GM12878 (cell line): Measurements from ENCODE around the gene SSR1. TPM values are rescaled to one million over a fixed set of nuclear protein-coding genes. Genes with fewer than 3 reads are reported as not detected.

Experiments
- ATAC-seq: fragments of 200-7000 bp; cut with Tn5 transposase; 3 replicates; pipeline ENCODE4 v1.9.1; 2020; ENCODE audit warnings: mild to moderate bottlenecking, moderate library complexity
- BruUV-seq: library from RNA; stranded (reverse); fragments of 400-500 nt; replicated peaks from 2 replicates; lab custom pipeline; 2021; lab: Mats Ljungman, UMichigan
- CTCF ChIA-PET: fragments of 300-600 bp; sonication (Branson Sonifier 250); formaldehyde crosslinking; extraction: SDS; loops from one replicate; lab custom pipeline; 2021; ENCODE audit warnings: inconsistent platforms; lab: Yijun Ruan, JAX
- POLR2A ChIA-PET: fragments of 350-600 bp; formaldehyde crosslinking; extraction: SDS; loops from one replicate; lab custom pipeline; 2021; ENCODE audit warnings: inconsistent platforms; lab: Charles Lee
- RAD21 ChIA-PET: fragments of 300-600 bp; sonication (Branson Sonifier 250); formaldehyde crosslinking; loops from one replicate; lab custom pipeline; 2023; ENCODE audit warnings: antibody characterized with exemption; ENCODE audit not compliant: unreplicated experiment; lab: Charles Lee
- SMC1A ChIA-PET: fragments of 300-600 bp; sonication (Branson Sonifier 250); formaldehyde crosslinking; loops from one replicate; lab custom pipeline; 2023; ENCODE audit not compliant: unreplicated experiment, uncharacterized antibody; lab: Charles Lee
- DNase-seq: peaks from one replicate; pipeline ENCODE4 v3.0.0-alpha.2; 2011; ENCODE audit warnings: low read depth, low spot score
- FAIRE-seq: peaks from 3 replicates; lab custom pipeline; 2011; peaks lifted over from hg19 to GRCh38; lab: Jason Lieb, UNC
- H2AFZ ChIP-seq: 2 replicates; pipeline ENCODE4 v1.6.0; 2011; ENCODE audit warnings: low read depth, low read length, control low read depth; ENCODE audit not compliant: control insufficient read depth
- H3K27ac ChIP-seq: 2 replicates; pipeline ENCODE4 v1.5.1; 2011; ENCODE audit warnings: control low read depth; ENCODE audit not compliant: control insufficient read depth, insufficient read depth
- H3K27me3 ChIP-seq, 2 experiments: replicated peaks in 1 of 2; 2 replicates each; pipeline versions ENCODE4 v1.6.0 to v1.6.1; 2011; ENCODE audit warnings: low read length in 1 of 2; ENCODE audit not compliant: control insufficient read depth in 2 of 2, insufficient read depth in 2 of 2
- H3K36me3 ChIP-seq, 2 experiments: 2 replicates each; pipeline ENCODE4 v1.5.1; 2011; ENCODE audit warnings: low read length in 1 of 2; ENCODE audit not compliant: control insufficient read depth in 2 of 2, insufficient read depth in 2 of 2
- H3K4me1 ChIP-seq: 2 replicates; pipeline ENCODE4 v1.6.1; 2011; ENCODE audit warnings: mild to moderate bottlenecking, low read length, moderate library complexity, mixed read lengths; ENCODE audit not compliant: control insufficient read depth, insufficient read depth
- H3K4me2 ChIP-seq: 2 replicates; pipeline ENCODE4 v1.6.0; 2011; ENCODE audit warnings: control low read depth; ENCODE audit not compliant: control insufficient read depth, insufficient read depth
- H3K4me3 ChIP-seq: fragments of 200-600 bp; sonication (generic); 2 replicates; pipeline ENCODE4 v1.5.1; 2016
- H3K79me2 ChIP-seq: 2 replicates; pipeline ENCODE4 v1.6.0; 2011; ENCODE audit warnings: low read length; ENCODE audit not compliant: control insufficient read depth, insufficient read depth
- H3K9ac ChIP-seq: 2 replicates; pipeline ENCODE4 v1.8.0; 2011; ENCODE audit warnings: low read length, control low read depth, mixed read lengths; ENCODE audit not compliant: control insufficient read depth, insufficient read depth
- H3K9me3 ChIP-seq: replicated peaks from 3 replicates; pipeline ENCODE4 v1.5.1; 2011; ENCODE audit warnings: mild to moderate bottlenecking, low read length; ENCODE audit not compliant: control insufficient read depth, insufficient read depth
- H4K20me1 ChIP-seq: 2 replicates; pipeline ENCODE4 v1.6.0; 2011; ENCODE audit not compliant: control insufficient read depth, insufficient read depth
- BRCA1 ChIP-seq: IDR thresholded peaks from 2 replicates; pipeline ENCODE4 v1.6.1; 2011; ENCODE audit warnings: low read depth, low read length, improper control_type of control experiment
- EGR1 ChIP-seq, 2 experiments: IDR thresholded peaks; 1 replicate in 1 of 2; 2 replicates in 1 of 2; pipeline ENCODE4 v1.6.1; 2011 to 2012; ENCODE audit warnings: low read depth in 2 of 2, low read length in 2 of 2, borderline replicate concordance in 1 of 2, mild to moderate bottlenecking in 1 of 2, moderate library complexity in 1 of 2
- FOXK2 ChIP-seq: fragments of 450-650 bp; IDR thresholded peaks from 2 replicates; pipeline ENCODE4 v1.6.1; 2017; ENCODE audit warnings: mild to moderate bottlenecking, moderate library complexity
- IKZF1 ChIP-seq: fragments of 450-650 bp; conservative IDR thresholded peaks from 2 replicates; pipeline ENCODE4 v1.6.1; 2017; ENCODE audit warnings: antibody characterized with exemption, mild to moderate bottlenecking
- IRF4 ChIP-seq: IDR thresholded peaks from 2 replicates; pipeline ENCODE4 v1.6.1; 2011; ENCODE audit warnings: low read depth, low read length
- POLR2A ChIP-seq: IDR thresholded peaks from 2 replicates; pipeline ENCODE4 v1.6.1; 2011; ENCODE audit warnings: low read depth, mild to moderate bottlenecking, low read length
- RB1 ChIP-seq: fragments of 450-650 bp; formaldehyde crosslinking; IDR thresholded peaks from 2 replicates; pipeline ENCODE4 v1.6.1; 2017; ENCODE audit warnings: mild to moderate bottlenecking, borderline replicate concordance
- YBX1 ChIP-seq: fragments of 450-650 bp; IDR thresholded peaks from 2 replicates; pipeline ENCODE4 v1.6.1; 2016; ENCODE audit warnings: antibody characterized with exemption
- ZNF384 ChIP-seq: IDR thresholded peaks from 2 replicates; pipeline ENCODE4 v1.6.1; 2012; ENCODE audit warnings: low read depth, mild to moderate bottlenecking, low read length, improper control_type of control experiment, borderline replicate concordance
- WGBS: methylation state at CpG from one replicate; pipeline ENCODE4 v1.1.6; 2016; ENCODE audit warnings: low lambda C conversion rate; ENCODE audit not compliant: insufficient replicate concordance, insufficient coverage; ENCODE audit errors: missing lambda C conversion rate; 5-methylcytosine and 5-hydroxymethylcytosine counted together
- in situ Hi-C: fragments of 300-500 bp; cut with MboI; formaldehyde crosslinking; loops from 9 replicates; pipeline ENCODE4 v1.14.3; 2018; ENCODE audit warnings: mixed read lengths
- intact Hi-C: fragments of 100-400 bp; cut with micrococcal nuclease; formaldehyde crosslinking; loops from one replicate; pipeline ENCODE4 v1.14.2; 2022; ENCODE audit not compliant: unreplicated experiment
- polyA plus RNA-seq, 11 experiments: library from polyadenylated mRNA; depleted of rRNA in 4 of 11; unstranded in 6 of 11; stranded (reverse) in 5 of 11; fragments of >200 nt; fragmentation: Nextera tagmentation in 4 of 11; fragmentation: Illumina TruSeq in 1 of 11; extraction: Ambion mirVana in 4 of 11; extraction: Trizol in 1 of 11; gene quantifications; 1 replicate in 1 of 11; 2 replicates in 10 of 11; pipeline versions ENCODE4 v1.2.1 to v1.2.3, GENCODE V29; 2011 to 2016; ENCODE audit warnings: inconsistent platforms in 2 of 11, missing spikeins in 2 of 11, low read depth in 1 of 11
- total RNA-seq, 4 experiments: library from RNA; depleted of rRNA in 3 of 4; stranded (reverse); fragments of >200 nt in 3 of 4; fragmentation: Illumina TruSeq in 1 of 4; extraction: Trizol in 1 of 4; gene quantifications; 2 replicates each; pipeline versions ENCODE4 v1.2.1 to v1.2.3, GENCODE V29; 2013 to 2021
- TF ChIP-seq, protein P1 (sequence below): fragments of 450-650 bp; IDR thresholded peaks from 2 replicates; pipeline ENCODE4 v1.6.1; 2017; ENCODE audit warnings: mild to moderate bottlenecking, low read depth, inconsistent platforms; ENCODE audit not compliant: poor library complexity, severe bottlenecking

The SSR1 gene
- total and polyA plus RNA-seq, 10 of the 15 experiments (the other 5 are each of a cell fraction or from before 2014, with no cell fraction given): 42.0 to 209 (median 128) TPM

DNA sequence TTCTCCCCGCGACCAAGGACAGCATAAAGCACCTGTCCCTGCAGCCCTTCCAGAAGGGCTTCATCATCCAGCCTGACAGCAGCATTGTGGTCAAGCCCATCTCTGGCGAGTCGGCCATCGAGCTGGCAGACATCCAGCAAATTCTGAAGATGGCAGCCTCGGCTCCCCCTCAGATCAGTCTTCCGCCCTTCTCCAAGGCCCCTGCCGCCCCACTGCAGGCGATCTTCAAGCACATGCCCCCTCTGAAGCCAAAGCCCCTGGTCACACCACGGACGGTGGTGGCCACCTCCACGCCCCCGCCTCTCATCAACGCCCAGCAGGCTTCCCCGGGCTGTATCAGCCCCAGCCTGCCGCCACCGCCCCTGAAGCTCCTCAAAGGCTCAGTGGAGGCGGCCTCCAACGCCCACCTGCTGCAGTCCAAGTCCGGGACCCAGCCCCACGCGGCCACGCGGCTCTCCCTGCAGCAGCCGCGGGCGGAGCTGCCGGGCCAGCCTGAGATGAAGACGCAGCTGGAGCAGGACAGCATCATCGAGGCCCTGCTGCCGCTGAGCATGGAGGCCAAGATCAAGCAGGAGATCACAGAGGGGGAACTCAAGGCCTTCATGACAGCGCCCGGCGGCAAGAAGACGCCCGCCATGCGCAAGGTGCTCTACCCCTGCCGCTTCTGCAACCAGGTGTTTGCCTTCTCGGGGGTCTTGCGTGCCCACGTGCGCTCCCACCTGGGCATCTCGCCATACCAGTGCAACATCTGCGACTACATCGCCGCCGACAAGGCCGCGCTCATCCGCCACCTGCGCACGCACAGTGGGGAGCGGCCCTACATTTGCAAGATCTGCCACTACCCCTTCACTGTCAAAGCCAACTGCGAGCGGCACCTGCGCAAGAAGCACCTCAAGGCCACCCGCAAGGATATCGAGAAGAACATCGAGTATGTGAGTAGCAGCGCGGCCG is 83.3 kb downstream of the SSR1 start:
- ATAC-seq (no peak), DNase-seq (no peak), FAIRE-seq (no peak)
- intact Hi-C loops: no loop called here
- H3K36me3 ChIP-seq: peaks cover 38 to 40% of the 10 kb centered on the region in 2 experiments
- peaks cover 13% of the 10 kb centered on the region for H3K79me2 ChIP-seq
- H3K9ac ChIP-seq: no peak overlapping the region
- H4K20me1 ChIP-seq: no peaks in the 10 kb centered on the region
- no peaks in the 10 kb centered on the region; the same call in 2 of the 3 replicates for H3K9me3 ChIP-seq
- RAD21 ChIA-PET: no interaction called here
- in situ Hi-C loops: no loop called here
- 98% methylated on average over 57 of the region's 62 CpGs for WGBS
- TF ChIP-seq POLR2A (peak; percentile 15; the same call in 1 of the 2 replicates), IKZF1 (no peak)
- POLR2A ChIA-PET: no interaction called here
- SMC1A ChIA-PET: no interaction called here
- BruUV-seq: no TSS peak
- no peak overlapping the region for H2AFZ ChIP-seq
- H3K4me1 ChIP-seq: peaks cover 17% of the 10 kb centered on the region
- no peaks in the 10 kb centered on the region for H3K27me3 ChIP-seq
- no peak overlapping the region for H3K4me3 ChIP-seq
- CTCF ChIA-PET: no interaction called here
- H3K27ac ChIP-seq: no peak overlapping the region
- H3K4me2 ChIP-seq: no peak overlapping the region

DNA sequence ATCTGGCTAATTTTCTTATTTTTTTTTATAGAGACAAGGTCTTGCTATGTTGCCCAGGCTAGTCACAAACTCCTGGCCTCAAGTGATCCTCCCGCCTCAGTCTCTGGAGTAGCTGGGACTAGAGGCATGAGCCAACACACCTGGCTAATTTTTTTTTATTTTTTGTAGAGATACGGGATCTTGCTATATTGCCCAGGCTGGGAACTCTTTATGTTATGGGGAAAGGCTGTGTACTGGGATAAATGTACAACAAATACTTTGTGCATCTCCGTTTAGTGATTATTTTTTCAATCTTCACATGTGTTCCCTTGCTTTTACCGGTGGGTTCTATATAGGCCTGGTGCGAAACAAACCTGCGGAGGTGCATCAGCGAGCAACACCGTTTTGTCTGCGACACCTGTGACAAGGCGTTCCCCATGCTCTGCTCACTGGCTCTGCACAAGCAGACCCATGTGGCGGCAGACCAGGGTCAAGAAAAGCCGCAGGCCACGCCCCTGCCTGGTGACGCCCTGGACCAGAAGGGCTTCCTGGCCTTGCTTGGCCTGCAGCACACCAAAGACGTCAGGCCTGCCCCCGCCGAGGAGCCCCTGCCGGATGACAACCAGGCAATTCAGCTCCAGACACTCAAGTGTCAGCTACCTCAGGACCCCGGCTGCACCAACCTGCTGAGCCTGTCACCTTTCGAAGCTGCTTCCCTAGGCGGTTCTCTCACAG is 84.2 kb downstream of the SSR1 start:
- 96% methylated on average over 21 of the region's 21 CpGs for WGBS
- CTCF ChIA-PET: no interaction called here
- TF ChIP-seq BRCA1: no peak
- no peak for TF ChIP-seq IRF4
- no peak for TF ChIP-seq YBX1
- no peak for TF ChIP-seq FOXK2
- TF ChIP-seq ZNF384: no peak
- no peak for TF ChIP-seq EGR1 (IDR thresholded peaks at IDR 0.05; ENCODE audit: borderline replicate concordance in 1 of 2, low read depth in 2 of 2, low read length in 2 of 2)
- TF ChIP-seq, protein P1, sequence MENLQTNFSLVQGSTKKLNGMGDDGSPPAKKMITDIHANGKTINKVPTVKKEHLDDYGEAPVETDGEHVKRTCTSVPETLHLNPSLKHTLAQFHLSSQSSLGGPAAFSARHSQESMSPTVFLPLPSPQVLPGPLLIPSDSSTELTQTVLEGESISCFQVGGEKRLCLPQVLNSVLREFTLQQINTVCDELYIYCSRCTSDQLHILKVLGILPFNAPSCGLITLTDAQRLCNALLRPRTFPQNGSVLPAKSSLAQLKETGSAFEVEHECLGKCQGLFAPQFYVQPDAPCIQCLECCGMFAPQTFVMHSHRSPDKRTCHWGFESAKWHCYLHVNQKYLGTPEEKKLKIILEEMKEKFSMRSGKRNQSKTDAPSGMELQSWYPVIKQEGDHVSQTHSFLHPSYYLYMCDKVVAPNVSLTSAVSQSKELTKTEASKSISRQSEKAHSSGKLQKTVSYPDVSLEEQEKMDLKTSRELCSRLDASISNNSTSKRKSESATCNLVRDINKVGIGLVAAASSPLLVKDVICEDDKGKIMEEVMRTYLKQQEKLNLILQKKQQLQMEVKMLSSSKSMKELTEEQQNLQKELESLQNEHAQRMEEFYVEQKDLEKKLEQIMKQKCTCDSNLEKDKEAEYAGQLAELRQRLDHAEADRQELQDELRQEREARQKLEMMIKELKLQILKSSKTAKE: no peak
- no peak for TF ChIP-seq RB1

More for the DNA sequence above, 84.2 kb downstream of the SSR1 start:
- no peak for ATAC-seq
- H3K9ac ChIP-seq: no peak overlapping the region
- ChIA-PET POLR2A (interaction anchor here (0.5 kb wide), 1 partner anchor 78 kb away, joined by 5 read pairs; no protein-coding TSS in a partner anchor), RAD21 (no interaction called here), SMC1A (interaction anchor here (0.6 kb wide), 1 partner anchor 75 kb away, joined by 3 read pairs; no protein-coding TSS in a partner anchor)
- H3K4me2 ChIP-seq: no peak overlapping the region
- FAIRE-seq: no peak
- no peaks in the 10 kb centered on the region; the same call in 2 of the 3 replicates for H3K9me3 ChIP-seq
- H3K4me1 ChIP-seq: peaks cover 9% of the 10 kb centered on the region
- peaks cover 7% of the 10 kb centered on the region for H3K79me2 ChIP-seq
- DNase-seq: no peak
- no peaks in the 10 kb centered on the region for H4K20me1 ChIP-seq
- H3K27ac ChIP-seq: no peak overlapping the region
- H3K36me3 ChIP-seq: peaks cover 38 to 43% of the 10 kb centered on the region in 2 experiments
- H3K27me3 ChIP-seq: no peaks in the 10 kb centered on the region
- no peak overlapping the region for H3K4me3 ChIP-seq
- in situ Hi-C loops: no loop called here
- intact Hi-C loops: no loop called here
- H2AFZ ChIP-seq: no peak overlapping the region
- no TSS peak for BruUV-seq
